HG03066 (cell line): Measurements from ENCODE around the gene C3.
"Not testable (repeated sequence)": the region's sequence is repeated elsewhere in the genome, so short reads cannot be mapped to it uniquely, and the experiment has no call there.

Experiments used
- ATAC-seq: cut with Tn5 transposase; IDR thresholded peaks from one replicate; pipeline ENCODE4 v1.9.1; 2021; ENCODE audit warnings: low read depth; ENCODE audit not compliant: unreplicated experiment

The C3 gene

DNA sequence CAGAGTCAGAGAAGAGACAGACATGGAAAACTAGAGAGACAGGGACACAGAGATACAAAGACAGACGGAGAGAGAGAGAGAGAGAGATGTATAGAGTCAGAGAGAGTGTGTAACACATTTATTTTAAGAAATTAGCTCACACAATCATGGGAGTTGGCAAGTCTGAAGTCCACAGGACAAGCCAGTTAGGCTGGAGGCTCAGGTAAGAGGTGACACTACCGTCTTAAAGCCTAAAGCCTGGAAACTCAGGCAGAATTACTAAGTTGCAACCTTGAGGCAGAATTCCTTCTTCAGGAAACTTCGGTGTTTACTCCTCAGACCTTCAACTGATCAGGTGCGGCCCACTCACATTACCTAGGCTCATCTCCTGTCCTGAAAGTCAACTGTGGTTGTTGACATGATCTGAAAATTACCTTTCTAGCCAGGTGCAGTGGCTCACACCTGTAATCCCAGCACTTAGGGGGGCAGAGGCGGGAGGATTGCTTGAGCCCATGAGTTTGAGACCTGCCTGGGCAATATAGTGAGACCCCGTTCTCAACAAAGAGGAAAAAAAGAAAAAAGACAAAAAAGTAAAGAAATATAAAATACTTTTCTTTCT lies 47.7 kb downstream of the C3 start:
- ATAC-seq = no peak

DNA sequence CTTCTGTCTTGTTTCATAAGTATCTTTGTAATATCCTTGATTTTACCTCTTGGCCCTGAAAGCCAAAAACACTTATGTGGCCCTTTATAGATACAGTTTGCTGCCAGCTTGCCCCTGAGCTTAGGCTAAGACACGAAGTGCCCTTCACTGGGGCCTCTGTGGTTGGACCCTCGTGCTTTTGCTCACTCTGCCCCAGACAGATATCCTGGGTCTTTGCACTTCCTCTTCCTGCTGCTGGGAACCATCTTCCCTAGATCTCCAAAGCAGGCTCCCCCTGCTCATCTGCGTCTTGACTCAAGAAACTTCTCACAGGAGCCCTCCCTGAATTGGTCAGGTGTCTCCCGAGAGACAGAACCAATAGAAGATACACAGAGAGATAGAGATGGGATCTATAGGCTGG lies 48.5 kb downstream of the C3 start:
- no peak for ATAC-seq

DNA sequence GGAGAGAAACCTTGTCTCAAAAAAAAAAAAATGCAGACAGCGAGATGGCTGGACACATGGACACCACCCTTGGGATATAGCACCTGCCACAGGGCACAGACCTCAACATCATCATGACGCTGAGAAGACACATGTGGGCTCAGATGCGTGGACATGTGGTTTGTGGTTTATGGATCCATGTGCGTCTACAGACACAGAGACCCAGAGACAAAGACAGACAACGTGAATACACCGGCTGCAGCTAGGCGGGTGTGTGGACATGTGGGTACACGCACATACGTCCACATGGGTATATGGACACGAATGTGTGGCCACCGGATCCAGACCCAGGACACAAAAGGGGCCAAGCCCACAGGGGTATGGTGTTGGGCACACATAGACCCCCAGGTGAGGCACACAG lies 51.8 kb downstream of the C3 start:
- no peak for ATAC-seq

DNA sequence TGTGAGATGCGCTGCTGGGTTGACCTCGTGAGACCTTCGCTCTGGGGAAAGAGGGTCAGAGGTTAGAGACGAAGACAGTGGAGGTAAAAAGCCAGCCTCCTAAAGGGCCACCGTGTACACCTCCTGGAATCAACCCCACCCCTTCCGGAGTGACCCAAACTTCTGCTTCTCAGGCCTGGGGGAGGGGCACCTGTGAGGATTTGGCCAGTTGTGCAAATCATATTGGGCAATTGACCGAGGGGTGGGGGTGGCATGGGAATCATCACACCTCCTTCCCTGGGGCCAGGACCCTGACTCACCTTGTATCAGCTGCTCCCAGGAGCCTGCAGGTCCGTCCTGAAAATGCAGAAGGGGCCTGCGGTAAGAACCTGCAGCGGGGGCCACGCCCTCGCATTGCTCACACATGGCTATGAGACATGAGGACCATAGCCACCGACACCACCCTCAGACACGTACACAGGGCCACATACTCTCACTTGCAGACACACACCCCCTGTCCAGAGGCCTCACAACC lies 53.3 kb downstream of the C3 start:
- no peak for ATAC-seq

DNA sequence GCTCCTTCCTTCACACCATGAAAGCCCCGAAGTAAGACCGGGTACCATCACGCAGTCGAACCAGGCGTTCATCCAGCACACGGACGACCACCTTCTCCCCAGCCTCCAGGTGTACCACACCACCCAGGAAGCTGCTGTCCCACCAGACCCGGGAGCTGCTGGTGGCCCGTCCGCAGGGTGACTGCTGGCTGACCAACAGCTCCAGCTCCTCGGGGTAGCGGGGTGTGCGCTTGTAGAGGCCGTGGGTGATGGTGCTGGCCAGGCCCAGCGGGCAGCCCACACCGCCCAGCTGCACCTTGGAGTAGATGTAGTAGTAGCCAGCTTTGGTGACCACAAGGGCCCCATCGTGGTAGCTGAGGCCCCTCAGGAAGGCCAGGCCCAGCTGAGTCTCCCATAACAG lies 55.5 kb downstream of the C3 start:
- ATAC-seq = no peak

DNA sequence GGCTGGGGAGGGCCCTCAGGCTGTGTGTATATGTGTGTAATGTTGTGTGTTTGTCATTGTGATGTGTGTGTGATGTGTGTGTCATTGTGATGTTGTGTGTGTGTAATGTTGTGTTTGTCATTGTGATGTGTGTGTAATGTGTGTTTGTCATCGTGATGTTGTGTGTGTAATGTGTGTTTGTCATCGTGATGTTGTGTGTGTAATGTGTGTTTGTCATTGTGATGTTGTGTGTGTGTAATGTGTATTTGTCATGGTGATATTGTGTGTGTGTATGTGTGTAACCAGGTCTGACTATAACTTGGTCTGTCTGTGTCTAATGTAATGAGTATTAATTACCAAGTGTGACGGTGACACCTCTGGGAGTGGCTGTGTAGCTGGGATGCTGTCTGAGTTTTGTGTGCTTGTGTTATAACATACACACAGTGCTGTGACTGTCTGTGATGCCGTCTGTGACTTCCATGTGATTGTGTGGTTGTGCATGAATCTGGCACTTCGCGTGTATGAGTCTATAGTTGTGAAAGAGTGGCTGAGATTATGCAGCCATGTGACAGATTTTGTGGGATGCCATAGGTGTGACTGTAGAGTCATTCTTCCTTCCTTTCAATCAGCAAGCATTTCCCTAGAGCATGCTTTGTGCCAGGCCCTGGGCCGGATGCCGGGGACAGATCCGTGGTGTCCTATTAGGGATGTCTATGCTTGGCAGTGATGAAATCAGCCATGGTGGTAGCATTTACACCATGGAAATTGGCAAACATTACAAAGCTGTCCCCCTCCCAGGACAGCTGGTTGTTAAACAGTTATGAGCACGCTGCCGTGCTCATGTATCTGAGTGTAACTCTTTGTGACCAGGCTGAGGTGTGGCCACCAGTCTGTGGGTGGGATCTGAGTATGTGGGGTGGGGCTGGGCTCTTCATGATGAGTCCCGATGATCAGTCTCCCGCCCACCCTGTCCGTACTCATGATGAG lies 56.9 kb downstream of the C3 start:
- ATAC-seq = no peak

DNA sequence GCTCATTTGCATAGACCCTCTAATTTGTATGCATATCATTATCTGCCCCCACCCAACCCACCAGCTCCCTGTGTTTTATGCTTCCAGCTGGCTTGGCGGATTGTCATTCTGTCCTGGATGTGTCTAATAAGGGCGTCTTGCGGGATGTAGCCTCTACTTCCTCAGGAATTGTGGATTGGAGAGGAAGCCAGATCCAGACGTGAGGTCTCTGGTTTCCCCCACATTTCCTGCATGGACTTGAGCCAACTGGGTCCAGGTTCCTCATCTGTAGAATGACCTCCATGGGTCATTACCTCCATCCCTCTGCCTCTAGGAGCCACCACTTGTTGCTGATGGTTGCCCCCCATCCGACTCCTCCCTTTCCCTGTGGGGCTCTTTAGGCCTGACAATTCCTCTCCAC lies 57.7 kb downstream of the C3 start:
- ATAC-seq = no peak

DNA sequence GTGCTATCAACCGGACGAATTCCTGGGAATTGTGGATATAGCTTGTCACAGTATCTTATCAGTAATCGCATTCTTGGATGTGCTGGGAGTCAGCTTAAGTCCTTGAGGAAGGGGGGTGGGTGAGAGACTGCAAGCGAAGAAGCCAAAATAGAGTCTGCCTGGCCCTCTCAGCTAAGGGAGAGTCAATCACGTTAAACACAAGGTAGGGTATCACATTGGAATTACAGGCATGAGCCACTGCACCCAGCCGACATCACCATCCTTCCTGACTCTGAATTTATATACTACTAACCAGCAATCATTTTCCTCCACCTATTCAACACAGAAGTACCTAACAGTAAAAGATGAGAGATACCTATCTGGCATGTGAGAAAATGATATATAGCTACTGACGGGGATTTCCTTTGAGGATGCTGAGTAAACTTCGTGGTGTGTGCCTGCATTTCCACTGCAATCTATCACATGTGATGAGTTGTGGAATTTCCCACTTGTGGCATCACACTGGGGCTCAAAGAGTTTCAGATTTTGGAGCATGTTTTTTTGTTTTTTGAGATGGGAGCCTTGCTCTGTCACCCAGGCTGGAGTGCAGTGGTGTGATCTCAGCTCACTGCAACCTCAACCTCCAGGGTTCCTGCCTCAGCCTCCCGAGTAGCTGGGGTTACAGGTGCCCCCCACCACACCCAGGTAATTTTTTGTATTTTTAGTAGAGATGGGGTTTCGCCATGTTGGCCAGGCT lies 58.8 kb downstream of the C3 start:
- not testable (repeated sequence) for ATAC-seq

DNA sequence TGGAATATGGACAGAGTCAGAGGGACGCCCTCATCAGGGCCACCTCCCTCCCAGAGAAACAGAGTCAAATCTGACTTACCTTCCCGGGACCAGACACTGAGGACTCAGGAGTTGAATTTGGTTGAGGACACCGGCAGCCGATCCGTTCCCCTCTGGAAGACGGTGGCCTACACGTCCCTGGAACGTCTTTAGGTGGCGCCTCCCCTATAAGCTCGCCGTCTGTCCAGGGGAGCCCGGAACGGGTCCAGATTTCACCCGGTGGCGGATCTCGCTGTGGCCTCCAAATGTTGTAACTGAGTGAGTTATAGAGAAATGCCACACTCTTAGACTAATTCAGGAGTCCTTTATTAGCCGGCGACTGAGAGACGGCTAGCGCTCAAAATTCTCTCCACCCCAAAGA lies 59.5 kb downstream of the C3 start:
- no peak for ATAC-seq

DNA sequence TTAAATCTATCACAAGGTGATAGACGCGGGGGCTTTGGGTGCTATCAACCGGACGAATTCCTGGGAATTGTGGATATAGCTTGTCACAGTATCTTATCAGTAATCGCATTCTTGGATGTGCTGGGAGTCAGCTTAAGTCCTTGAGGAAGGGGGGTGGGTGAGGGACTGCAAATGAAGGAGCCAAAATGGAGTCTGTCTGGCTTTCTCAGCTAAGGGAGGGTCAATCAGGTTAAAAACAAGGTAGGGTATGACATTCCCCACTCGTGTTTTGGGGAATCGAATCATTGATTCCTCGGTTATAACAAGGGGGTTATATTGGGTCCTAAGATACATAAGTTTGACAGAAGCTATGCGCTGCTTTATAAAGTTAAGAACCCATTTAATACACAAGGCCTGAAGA lies 64.1 kb downstream of the C3 start:
- not testable (repeated sequence) for ATAC-seq

DNA sequence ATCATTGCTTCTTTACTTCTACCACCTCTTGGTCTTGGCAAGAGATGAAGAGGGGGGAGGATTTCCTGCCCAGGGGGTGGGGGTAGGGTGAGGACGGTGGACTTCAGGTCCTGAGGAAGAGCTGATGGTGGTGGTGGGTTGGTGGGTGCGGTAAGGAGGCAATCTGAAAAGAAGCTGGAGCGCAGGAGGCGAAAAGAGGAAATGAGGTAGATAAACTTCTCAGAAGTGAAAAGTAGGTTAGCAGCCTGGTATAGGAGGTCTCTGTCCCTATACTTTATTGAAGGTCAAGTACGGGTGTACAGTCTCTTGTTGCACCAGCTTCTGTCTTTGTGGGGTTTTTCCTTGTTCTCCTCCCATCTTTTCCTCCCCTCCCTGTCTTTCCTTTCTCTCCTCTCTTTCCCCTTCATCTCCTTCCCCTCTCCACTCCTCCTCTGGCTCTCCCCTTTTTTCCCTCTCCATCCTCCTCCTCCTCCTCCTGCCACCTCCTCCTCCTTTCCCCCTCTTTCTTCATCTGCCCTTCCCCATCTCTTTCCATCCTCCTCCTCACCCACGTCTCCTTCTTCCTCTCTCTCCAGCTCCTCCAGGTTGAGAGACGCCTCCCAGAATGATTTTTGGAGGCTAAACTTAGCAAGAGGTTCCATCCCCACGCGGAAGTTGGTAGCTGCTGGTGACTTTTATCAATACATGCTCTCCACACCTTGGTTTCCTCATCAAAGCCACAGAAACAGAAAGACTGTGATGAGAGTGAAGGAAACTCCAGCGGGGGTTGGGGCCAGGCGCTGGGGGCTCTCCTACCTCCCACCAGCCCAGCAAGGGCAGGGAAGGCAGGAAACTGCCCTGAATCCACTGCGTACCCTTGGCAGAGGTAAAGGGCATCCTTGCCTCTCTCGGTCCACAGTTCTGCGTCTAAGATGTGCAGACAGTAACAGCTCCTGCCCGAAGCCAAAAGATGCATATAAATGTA lies 65.8 kb downstream of the C3 start:
- ATAC-seq = no peak

DNA sequence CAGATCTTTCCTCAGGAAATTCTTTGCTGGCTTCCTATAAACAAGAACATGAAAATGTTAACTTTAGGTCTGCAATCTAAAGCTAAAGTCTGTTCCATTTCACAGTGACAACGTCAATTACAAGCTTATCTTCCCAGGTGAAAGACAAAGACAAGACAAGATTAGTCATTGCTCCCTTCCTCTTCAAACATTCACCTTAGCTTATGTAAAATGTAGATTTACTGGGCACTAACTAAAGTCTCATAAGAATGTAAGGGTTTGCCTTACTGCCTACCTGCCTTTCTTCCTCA lies 67.7 kb downstream of the C3 start:
- ATAC-seq = no peak

DNA sequence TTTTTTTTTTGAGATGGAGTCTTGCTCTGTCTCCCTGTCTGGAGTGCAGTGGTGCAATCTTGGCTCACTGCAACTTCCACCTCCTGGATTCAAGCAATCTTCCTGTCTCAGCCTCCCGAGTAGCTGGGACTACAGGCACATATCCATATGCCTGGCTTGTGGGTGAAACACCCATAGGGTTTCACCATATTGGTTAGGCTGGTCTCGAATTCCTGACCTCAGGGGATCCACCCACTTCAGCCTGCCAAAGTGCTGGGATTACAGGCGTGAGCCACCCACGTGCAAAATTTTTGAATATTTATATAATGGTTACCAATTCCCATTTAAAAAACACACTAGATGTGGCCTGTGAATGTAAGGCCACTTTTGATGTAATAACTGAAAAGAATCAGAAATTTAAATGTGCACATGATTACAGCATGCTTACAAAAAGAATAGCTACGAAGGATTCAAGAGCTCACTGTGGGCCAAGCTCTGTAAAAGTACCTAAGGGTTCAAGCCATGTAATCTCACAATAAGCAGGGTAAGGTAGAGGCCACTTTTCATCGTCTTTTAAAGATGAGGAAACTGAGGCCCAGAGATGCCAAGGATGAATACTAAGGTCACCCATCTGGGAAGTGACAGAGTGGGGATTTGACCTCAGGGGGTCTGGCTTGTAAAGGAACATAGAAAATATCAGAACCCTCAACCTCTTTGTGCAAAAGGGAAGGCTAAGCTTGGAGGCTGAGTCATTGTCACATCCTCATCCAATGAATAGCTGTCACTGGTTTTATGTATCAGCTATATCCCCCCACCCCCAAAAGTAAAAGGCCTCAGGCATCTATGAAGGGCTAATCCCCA lies 68.3 kb downstream of the C3 start:
- ATAC-seq = no peak

DNA sequence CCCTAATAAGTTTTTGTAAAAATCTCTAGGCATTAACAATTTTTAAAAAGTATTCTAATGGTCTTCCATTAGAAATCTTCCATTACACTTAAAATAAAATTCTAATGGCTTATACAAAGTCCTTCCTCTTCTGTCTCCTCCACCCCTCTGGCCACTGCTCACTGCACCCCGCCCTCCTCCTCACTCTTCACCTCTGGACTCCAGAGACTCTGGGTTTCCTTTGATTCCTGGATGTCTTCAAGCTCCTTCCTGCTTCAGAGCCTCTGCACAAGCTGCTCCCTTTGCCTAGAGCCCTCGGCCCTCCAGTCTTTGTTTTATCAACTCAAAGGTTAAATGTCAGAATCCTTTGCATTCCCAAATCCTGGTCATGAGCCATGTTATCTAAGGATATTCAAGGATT lies 71.3 kb downstream of the C3 start:
- ATAC-seq = no peak

DNA sequence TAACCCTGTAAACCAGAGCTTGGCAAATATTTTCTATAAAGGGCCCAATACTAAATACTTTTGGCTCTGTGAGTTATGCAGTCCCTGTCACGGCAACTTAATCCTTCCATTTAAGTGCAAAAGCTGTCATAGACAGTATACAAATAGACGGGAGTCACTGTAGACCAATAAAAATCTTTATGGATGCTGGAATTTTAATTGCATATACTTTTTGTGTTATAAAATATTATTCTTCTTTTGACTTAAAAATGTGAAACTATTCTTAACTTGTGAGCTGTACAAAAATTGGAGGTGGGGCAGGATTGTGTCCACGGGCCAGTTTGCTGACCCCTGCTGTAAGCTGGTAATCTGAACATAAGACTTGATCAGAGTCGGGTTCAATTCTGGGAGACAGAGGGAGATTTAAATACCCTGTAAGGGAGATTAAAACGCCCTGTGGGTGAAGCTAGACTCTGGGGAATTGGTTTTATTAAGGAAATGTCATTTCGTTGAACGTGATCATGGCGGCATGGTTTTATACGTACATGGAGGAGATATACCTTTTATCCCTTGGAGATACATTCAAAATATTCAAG lies 72.2 kb downstream of the C3 start:
- ATAC-seq = no peak

DNA sequence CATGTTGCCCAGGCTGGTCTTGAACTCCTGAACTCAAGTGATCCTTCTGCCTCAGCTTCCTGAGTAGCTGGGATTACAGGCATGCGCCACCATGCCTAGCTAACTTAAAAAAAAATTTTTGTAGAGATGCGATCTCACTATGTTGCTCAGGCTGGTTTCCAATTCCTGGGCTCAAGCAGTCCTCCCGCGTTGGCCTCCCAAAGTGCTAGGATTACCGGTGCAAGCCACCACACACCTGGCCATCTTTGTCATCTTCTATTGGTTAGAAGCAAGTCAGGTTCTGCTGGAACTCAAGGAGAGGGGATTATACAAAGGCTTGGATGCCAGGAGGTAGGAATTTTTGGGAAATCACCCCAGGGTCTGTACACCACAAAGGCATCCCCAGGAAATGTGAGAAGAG lies 75.7 kb downstream of the C3 start:
- ATAC-seq = no peak

DNA sequence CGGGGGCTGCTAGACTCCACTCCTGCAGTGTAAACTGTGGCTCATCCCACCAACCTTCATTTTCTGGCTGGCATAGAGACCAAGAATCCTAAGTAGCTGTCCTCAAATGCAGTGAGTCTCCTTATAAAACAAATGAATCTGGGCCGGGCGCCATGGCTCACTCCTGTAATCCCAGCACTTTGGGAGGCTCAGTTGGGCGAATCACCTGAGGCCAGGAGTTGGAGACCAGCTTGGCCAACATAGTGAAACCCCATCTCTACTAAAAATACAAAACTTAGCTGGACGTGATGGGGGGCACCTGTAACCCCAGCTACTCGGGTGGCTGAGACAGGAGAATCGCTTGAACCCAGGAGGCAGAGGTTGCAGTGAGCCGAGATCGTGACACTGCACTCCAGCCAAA lies 80.1 kb downstream of the C3 start:
- not testable (repeated sequence) for ATAC-seq

DNA sequence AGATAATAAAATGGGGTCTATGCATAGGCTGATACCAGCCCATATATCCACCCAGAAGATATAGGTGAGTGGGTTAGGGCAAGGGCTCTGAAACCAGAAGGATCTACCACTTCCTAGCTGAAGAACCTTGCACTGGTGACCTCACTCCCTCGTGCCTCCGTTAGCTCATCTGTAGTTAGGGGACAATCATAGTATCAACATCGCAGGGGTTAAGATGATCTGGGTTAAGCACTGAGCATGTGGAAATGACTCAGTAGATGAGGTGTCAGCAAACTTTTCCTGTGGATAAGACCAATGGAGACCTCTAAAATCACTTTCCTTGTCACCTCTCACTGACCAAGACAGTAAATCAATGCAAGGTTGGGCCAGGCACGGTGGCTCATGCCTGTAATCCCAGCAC lies 81.0 kb downstream of the C3 start:
- no peak for ATAC-seq

DNA sequence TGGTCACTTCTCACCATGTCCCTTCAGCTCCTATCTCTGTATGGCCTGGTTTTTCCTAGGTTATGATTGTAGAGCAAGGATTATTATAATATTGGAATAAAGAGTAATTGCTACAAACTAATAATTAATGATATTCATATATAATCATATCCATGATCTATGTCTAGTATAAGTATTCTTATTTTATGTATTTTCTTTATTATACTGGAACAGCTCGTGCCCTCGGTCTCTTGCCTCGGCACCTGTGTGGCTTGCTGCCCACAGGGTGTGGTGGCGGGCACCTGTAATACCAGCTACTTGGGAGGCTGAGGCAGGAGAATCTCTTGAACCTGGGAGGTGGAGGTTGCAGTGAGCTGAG lies 87.0 kb downstream of the C3 start:
- not testable (repeated sequence) for ATAC-seq
